Testis (tissue), 2 donors: ENCODE results near the gene HSD17B7.

Source experiments
- CTCF ChIP-seq, 3 experiments: fragments of 450-650 bp in 2 of 3; fragments of 200-600 bp in 1 of 3; sonication (generic) in 1 of 3; IDR thresholded peaks; one replicate each; pipeline ENCODE4 v1.5.1; 2016 to 2019; ENCODE audit warnings: antibody characterized with exemption in 3 of 3, mild to moderate bottlenecking in 2 of 3, moderate library complexity in 1 of 3
- POLR2A ChIP-seq: fragments of 450-650 bp; IDR thresholded peaks from one replicate; pipeline ENCODE4 v1.6.1; 2017; ENCODE audit warnings: antibody characterized with exemption, mild to moderate bottlenecking, moderate library complexity

GRCh38 chr1:162772571-162773154, 17.8 kb upstream of the HSD17B7 start:
- TF ChIP-seq CTCF (IDR thresholded peaks at IDR 0.05) = no peak
- TF ChIP-seq POLR2A = no peak
